GM06990 (cell line): ENCODE data around the gene FAF2.

Source experiments
- DNase-seq: peaks from one replicate; pipeline ENCODE4 v3.0.0-alpha.2; 2011; ENCODE audit not compliant: insufficient read length; ENCODE audit errors: extremely low read depth
- H3K27me3 ChIP-seq: replicated peaks from 2 replicates; pipeline ENCODE4 v1.6.0; 2011; ENCODE audit warnings: low read length; ENCODE audit not compliant: control insufficient read depth, insufficient read depth
- H3K36me3 ChIP-seq: 2 replicates; pipeline ENCODE4 v1.5.1; 2011; ENCODE audit warnings: low read length; ENCODE audit not compliant: control insufficient read depth, insufficient read depth
- H3K4me3 ChIP-seq: replicated peaks from 2 replicates; pipeline ENCODE4 v1.5.1; 2011; ENCODE audit warnings: low read depth, mild to moderate bottlenecking, control low read depth, low read length
- TF ChIP-seq, protein P1 (sequence below): IDR thresholded peaks from 2 replicates; pipeline ENCODE4 v1.5.1; 2011; ENCODE audit warnings: low read length, control low read depth, mild to moderate bottlenecking, inconsistent platforms; ENCODE audit not compliant: insufficient read depth, poor library complexity, severe bottlenecking

Gene FAF2

DNA sequence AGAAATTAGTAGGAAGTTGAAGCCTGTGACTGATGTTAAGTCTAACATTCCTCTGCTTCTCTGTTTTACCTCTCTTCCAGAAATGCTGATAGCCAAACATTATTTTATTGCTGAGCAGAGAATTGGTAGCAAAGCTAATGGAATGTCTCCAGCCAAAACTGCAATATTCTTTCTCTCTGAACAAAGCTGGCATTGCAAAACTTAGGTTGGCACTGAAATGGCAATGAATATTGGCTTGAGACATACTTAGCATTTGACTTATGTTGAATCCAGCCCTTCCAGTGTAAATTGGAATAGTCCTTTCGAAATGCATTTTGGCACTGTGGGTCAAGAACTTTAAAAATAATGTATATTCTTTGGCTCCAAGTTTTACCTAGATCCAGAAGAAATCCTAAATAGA lies 21.1 kb downstream of the FAF2 start:
- TF ChIP-seq, protein P1, sequence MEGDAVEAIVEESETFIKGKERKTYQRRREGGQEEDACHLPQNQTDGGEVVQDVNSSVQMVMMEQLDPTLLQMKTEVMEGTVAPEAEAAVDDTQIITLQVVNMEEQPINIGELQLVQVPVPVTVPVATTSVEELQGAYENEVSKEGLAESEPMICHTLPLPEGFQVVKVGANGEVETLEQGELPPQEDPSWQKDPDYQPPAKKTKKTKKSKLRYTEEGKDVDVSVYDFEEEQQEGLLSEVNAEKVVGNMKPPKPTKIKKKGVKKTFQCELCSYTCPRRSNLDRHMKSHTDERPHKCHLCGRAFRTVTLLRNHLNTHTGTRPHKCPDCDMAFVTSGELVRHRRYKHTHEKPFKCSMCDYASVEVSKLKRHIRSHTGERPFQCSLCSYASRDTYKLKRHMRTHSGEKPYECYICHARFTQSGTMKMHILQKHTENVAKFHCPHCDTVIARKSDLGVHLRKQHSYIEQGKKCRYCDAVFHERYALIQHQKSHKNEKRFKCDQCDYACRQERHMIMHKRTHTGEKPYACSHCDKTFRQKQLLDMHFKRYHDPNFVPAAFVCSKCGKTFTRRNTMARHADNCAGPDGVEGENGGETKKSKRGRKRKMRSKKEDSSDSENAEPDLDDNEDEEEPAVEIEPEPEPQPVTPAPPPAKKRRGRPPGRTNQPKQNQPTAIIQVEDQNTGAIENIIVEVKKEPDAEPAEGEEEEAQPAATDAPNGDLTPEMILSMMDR: no peak
- Histone ChIP-seq H3K4me3 (no peak overlapping the region), H3K27me3 (no peaks in the 10 kb centered on the region), H3K36me3 (peaks cover 3% of the 10 kb centered on the region)
- DNase-seq: no peak

DNA sequence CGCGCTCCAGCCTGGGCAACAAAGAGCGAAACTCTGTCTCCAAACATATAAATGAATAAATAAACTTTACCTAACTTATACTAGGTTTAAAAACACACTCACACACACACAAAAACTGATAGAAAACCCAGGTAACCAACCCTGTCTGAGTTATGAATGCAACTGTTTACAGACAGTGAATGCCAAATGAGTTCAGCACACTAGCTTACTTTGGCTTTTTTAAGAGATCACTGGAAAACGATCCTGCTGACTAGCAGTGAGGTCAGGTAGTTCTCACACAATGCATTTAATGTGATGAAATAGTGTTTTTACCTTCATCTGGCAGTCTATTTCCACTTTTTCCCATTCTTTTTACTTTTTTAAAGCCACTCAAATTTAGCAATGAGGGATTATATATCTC lies 22.4 kb downstream of the FAF2 start:
- no peaks in the 10 kb centered on the region for H3K27me3 ChIP-seq
- DNase-seq: no peak
- peaks cover 3% of the 10 kb centered on the region for H3K36me3 ChIP-seq
- no peak overlapping the region for H3K4me3 ChIP-seq
- TF ChIP-seq, protein P1: no peak

DNA sequence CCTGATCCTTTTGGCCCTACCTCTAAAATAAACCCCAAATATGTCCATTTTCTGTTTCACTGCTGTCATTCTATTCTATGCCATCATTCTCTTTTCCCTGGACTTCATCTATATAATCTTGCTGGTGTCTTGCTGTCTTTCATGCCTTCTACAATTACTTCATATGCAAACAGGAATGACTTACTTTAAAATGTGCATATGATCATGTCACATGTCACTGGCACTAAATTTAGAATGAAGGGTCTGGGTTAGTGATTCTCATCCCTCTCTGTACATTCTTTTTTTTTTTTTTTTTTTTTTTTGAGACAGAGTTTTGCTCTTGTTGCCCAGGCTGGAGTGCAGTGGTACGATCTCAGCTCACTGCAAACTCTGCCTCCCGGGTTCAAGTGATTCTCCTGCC lies 22.9 kb downstream of the FAF2 start:
- no peak for DNase-seq
- peaks cover 3% of the 10 kb centered on the region for H3K36me3 ChIP-seq
- H3K27me3 ChIP-seq: no peaks in the 10 kb centered on the region
- H3K4me3 ChIP-seq: no peak overlapping the region
- TF ChIP-seq, protein P1: no peak

DNA sequence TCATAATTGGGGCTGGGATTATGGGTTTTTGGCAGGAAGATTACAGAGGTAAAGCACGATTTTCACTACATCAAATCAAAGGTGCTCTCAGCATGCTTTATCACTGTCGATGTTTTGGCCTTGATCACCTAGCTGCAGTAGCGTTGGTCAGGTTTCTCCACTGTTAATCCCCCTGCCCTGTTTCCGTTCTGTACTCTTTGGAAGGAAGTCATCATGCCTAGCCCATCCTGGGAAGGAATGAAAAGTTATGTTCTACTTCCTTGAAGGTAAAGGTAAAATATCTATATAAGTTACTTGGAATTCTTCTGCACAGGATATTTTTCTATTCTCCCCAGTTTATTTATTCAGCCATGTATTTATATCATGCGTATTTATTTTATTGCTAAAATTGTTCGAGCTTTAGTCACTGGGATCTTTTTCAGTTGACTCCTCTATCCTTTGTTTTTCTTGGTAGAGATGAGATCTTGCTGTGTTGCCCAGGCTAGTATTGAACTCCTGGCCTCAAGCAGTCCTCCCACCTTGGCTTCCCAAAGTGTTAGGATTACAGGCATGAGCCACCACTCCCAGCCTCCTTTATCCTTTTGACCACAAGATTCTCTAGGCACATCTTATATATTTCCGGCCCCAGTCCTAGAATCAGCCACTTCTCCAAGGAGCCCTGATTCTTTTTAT lies 25.3 kb downstream of the FAF2 start:
- peaks cover 1% of the 10 kb centered on the region; the same call in 1 of the 2 replicates for H3K36me3 ChIP-seq
- DNase-seq: no peak

DNA sequence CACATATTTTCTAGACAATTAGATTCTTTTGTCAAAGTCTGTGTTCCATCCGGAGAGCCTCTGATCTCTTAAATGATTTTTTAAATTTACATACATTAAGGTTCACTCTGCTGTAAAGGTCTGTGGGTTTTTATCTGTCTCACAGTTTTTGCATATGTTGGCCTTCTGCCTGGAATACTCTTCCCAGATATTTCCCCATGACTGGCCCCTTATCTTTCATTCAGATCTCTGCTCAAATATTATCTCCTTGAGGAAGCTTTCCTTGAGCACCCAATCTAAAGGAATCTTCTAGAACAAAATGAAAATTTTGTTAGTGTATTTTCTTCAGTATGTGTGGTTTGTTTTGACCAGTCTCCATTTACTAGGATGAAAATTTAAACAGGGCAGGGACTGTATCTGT lies 26.3 kb downstream of the FAF2 start:
- Histone ChIP-seq H3K4me3 (no peak overlapping the region), H3K27me3 (no peaks in the 10 kb centered on the region), H3K36me3 (peaks cover 1% of the 10 kb centered on the region; the same call in 1 of the 2 replicates)
- no peak for DNase-seq
- TF ChIP-seq, protein P1: no peak

More for the DNA sequence above, 25.3 kb downstream of the FAF2 start:
- Histone ChIP-seq H3K27me3 (no peaks in the 10 kb centered on the region), H3K4me3 (no peak overlapping the region)
- TF ChIP-seq, protein P1: no peak
